Activated CD4-positive, alpha-beta T cell treated with anti-CD3 and anti-CD28 coated beads, Interleukin-10, Interleukin-2, amounts not matched to agents 100 ng/mL and 50 ng/mL, durations not matched to agents 16 hours and 8 hours (primary cell): ENCODE measurements around the gene ASIC4.

Source experiments
- DNase-seq: peaks from one replicate; pipeline ENCODE4 v3.0.0-alpha.2; 2020

ASIC4 gene

DNA sequence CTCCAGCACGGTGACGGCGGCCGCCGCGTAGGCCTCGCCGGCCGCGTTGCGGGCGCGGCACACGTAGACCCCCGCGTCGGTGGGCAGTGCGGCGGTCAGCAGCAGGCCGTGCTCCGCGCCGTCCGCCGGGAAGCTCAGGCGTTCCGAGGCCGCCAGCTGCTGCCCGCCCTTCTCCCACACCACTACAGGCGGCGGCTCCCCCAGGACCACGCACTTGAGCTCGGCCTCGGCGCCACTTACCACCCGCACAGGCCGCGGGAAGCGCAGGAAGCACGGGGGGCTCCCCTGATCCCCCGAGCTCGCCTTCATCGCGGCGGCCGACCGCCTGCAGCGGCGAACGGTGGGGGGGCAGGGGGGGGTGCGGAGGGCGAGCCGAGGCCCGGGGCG, 56.6 kb downstream of the ASIC4 start:
- no peak for DNase-seq

DNA sequence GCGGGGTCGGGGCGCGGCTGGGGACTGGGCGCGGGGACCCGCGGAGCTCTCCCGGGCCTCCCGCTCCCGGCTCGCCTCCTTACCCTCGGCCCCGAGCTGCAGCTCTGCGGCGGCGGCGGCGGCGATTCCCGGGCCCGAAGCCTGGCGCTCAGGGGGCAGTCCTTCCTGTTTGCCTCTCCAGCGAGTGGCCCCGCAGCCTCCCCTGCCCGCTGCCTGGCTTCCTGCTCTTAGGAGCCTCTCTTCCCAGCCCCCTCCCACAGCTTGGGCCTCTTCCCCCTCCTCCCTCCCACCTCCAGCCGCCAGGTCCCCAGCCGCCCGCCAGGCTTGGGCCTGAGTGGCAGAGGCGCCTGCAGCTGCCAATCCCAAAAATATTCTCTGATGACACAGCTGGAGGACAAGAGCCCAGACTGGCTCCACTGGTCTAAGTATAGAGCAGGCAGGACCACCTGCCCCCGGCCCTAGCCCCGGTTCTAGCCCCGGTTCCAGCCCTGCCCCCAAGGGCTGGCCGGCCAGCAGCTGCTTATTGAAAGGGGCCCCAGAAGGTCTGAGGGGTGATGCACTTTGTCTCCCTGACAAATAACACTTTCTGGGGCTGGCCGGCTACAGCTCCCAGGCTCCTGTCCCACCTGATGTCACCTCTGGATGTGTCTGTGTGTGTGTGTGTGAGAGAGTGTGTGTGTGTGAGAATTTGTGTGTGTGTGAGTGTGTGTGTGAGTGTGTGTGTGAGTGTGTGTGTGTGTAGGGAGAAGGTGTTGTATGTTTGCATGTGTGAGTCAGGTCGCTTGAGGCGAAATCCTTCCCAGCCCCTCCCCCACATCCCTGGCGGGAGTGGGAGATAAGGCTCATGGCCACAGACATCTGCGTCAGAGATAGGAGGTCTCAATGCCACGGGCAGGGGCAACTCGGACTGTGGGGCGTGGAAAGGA, 57.3 kb downstream of the ASIC4 start, which contains the start of gene OBSL1:
Gene OBSL1 (minus strand): TSS at position 229 of the 926 bp plus-strand sequence. CDS start 307 bp downstream, outside the sequence.
- DNase-seq = no peak

DNA sequence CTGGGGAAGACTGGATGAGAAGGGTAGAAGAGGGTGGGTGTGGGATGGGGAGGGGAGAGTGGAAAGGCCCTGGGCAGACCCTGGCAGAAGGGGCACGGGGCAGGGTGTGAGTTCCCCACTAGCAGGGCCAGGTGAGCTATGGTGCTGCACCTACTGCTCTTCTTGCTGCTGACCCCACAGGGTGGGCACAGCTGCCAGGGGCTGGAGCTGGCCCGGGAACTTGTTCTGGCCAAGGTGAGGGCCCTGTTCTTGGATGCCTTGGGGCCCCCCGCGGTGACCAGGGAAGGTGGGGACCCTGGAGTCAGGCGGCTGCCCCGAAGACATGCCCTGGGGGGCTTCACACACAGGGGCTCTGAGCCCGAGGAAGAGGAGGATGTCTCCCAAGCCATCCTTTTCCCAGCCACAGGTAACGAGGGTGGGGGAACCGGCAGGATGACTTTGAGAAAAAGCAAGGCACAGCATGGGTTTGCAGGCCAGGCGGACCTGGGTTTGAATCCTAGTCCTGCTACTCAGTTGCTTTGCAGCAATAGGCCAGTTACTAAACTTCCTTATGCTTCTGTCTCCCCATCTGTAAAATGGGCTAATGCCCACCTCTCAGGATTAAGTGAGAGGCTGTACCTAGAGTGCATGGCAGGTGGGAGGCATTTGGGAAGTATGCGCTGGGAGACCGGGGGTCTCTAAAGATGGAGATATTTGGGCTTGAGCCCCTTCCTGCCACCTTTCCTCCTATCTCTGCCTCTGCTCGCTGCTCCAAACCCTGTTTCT, 58.1 kb downstream of the ASIC4 start, which contains the start of gene INHA:
Gene INHA (plus strand): TSS at position 74 of the 765 bp plus-strand sequence. CDS start 65 bp downstream, at position 139.
- DNase-seq = no peak

DNA sequence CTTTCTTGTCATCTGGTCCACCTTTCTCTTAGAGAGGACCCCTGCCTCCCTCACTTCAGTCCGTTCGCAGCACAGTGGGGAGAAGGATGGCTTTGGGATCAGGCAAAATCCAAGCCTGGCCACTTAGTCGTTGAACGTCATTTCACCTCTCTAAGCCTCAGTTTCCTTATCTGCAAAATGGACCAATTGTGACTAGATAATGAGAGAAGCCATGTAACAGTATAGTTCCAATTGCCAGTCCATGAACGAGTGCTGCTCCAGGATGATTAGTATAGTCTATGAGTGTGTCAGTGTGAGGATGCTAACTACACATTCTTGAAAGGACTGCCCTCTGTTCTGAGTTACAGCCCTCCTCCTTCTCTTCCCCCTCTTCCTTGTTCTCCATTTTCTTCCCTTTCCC, 58.9 kb downstream of the ASIC4 start:
- DNase-seq = no peak

DNA sequence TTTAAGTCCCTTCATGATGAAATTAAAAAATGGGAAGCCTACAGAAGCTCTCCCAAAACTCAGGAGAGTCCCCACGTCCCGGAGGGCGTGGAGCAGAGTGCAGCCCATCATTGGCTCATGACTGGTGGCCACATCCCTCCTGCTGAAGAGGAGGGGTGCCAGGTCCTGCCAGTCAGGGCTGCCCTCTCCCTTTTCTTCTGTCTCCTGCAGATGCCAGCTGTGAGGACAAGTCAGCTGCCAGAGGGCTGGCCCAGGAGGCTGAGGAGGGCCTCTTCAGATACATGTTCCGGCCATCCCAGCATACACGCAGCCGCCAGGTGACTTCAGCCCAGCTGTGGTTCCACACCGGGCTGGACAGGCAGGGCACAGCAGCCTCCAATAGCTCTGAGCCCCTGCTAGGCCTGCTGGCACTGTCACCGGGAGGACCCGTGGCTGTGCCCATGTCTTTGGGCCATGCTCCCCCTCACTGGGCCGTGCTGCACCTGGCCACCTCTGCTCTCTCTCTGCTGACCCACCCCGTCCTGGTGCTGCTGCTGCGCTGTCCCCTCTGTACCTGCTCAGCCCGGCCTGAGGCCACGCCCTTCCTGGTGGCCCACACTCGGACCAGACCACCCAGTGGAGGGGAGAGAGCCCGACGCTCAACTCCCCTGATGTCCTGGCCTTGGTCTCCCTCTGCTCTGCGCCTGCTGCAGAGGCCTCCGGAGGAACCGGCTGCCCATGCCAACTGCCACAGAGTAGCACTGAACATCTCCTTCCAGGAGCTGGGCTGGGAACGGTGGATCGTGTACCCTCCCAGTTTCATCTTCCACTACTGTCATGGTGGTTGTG, 60.4 kb downstream of the ASIC4 start:
- no peak for DNase-seq

DNA sequence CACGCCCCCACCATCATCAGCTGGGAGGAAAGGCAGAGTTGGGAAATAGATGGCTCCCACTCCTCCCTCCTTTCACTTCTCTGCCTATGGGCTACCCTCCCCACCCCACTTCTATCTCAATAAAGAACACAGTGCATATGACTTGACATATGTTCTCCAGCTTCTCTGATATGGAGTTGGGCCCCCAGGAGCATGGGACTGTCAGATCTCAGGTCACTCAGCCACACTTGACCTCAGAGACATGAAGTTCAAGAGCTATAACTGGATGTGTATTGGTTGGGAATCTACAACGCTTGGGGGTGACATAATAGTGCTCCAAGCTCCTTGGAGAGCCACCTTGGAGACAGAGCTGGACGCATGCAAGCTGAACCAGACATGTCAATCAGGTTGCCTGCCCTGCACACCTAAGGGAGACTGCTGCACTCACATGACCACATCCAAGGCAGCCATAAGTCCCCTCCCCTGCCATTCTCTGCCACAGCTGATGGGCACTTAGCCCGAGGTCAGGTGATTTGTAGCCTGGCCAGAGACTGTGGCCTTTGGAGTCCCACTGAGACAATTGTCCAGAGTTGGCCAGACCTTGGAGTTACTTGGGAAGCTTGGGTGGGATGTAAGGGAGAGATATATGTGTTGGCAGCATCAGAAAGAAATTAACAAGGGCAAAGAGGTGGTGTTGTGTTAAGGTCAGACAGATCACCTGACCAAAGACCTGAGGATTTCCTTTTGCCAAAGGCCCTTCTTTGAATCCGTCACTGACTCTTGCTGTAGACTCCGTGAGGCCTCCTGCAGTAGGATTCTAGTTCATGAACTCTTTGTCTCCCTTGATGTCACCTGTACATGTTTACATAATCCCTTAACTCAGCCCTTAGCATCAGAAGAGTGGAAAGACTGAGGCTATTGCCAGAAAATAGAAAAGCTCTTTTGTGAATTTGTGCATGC, 61.6 kb downstream of the ASIC4 start:
- DNase-seq = no peak

DNA sequence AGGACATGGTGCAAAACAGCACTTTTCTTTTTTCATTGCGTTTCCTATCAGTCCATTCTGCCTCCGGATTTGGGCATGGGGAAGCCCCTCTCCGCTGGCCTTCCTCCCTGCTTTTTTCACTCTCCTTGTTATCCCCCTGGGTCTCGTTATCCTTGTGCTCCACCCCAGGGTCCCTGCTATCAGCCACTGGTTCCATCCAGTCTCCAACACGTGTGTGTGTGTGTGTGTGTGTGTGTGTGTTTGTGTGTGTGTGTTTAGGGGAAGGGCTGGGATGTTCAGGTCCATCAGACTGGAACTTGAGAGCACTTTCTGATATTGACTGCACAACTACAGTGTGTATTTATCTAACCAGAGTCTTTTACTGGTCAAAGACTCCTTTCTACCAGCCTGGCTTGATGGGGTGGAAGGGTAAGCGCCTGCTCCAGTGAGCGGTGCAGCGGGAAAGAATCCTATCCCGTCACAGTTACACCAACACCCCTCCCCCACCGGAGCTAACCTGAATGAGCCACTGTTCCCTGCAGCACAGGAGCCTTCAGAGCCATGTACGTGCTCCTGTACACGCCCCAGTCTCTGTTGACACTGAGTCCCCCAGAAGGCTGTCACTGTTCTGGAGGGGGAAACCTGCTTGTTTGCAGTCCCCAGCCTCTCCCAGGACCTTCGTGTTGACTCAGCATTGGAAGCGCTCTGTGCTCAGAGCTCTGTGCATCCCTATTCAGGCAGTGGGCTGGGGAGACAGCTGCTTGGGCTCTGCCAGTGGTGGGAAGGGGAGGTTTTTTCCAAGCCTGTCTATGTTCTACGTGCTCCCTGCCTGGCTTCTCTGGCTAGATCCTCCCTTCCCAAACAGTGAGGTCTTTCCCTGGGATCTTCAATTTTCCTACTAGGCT, 62.5 kb downstream of the ASIC4 start:
- no peak for DNase-seq

GRCh38 chr2:219578811-219579613, 64.7 kb downstream of the ASIC4 start:
- DNase-seq = no peak

DNA sequence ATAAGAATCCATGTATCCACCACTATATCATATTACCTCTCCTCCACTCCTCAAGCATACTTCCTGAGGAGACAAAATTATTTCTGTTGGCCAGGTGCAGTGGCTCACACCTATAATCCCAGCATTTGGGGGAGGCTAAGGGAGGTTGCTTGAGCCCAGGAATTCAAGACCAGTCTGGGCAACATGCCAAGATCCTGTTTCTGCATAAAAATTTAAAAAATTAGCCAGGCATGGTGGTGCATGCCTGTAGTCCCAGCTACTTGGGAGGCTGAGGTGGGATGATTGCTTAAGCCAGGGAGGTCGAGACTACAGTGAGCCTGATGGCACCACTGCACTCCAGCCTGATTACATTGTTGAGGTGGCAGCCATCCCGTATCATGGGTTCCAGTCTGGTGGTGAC, 67.1 kb downstream of the ASIC4 start:
- no peak for DNase-seq
